Naive thymus-derived CD4-positive, alpha-beta T cell (primary cell): Measurements from ENCODE around the gene PEX16. TPM values are rescaled to one million over a fixed set of nuclear protein-coding genes. Genes with fewer than 3 reads are reported as not detected.
A peak's percentile ranks its signal among the peaks of the same experiment; 100 is the strongest.

Experiments used
- ATAC-seq: fragments of 150-1000 bp; cut with Tn5 transposase; 2 replicates; pipeline ENCODE4 v1.10.0; 2021; ENCODE audit warnings: mild to moderate bottlenecking, moderate library complexity
- CTCF ChIA-PET: fragments of 350-600 bp; sonication (Branson Sonifier 250); formaldehyde crosslinking; loops from one replicate; lab custom pipeline; 2021; ENCODE audit warnings: antibody characterized with exemption; lab: Charles Lee
- POLR2A ChIA-PET: fragments of 350-600 bp; sonication (Branson Sonifier 250); formaldehyde crosslinking; loops from one replicate; lab custom pipeline; 2021; ENCODE audit warnings: antibody characterized with exemption, inconsistent platforms; lab: Charles Lee
- DNase-seq, 9 donors: peaks; one replicate each; pipeline versions ENCODE4 v3.0.0 to v3.0.0-alpha.2; 2020 to 2022; ENCODE audit warnings: mixed read lengths in 1 of 9
- H3K27ac ChIP-seq: one replicate; pipeline ENCODE4 v1.7.0; 2013; ENCODE audit warnings: mild to moderate bottlenecking, low read depth, low read length, moderate library complexity
- H3K27me3 ChIP-seq, 2 donors: one replicate each; pipeline ENCODE4 v1.7.0; 2013; ENCODE audit warnings: low read length in 2 of 2, mild to moderate bottlenecking in 2 of 2, moderate library complexity in 2 of 2; ENCODE audit not compliant: control insufficient read depth in 2 of 2, insufficient read depth in 2 of 2
- H3K36me3 ChIP-seq, 3 experiments: 1 replicate in 2 of 3; 2 replicates in 1 of 3; pipeline ENCODE4 v1.7.0; 2013; ENCODE audit warnings: low read length in 3 of 3, mild to moderate bottlenecking in 3 of 3, moderate library complexity in 1 of 3; ENCODE audit not compliant: insufficient read depth in 3 of 3, control insufficient read depth in 2 of 3
- H3K4me1 ChIP-seq, 2 donors: one replicate each; pipeline ENCODE4 v1.7.0; 2013; ENCODE audit warnings: low read length in 2 of 2, mild to moderate bottlenecking in 2 of 2, moderate library complexity in 1 of 2; ENCODE audit not compliant: control insufficient read depth in 2 of 2, insufficient read depth in 2 of 2
- H3K4me3 ChIP-seq: 2 replicates; pipeline ENCODE4 v1.7.0; 2013; ENCODE audit warnings: mild to moderate bottlenecking, low read length
- H3K9me3 ChIP-seq, 3 experiments: 1 replicate in 2 of 3; 2 replicates in 1 of 3; pipeline ENCODE4 v1.7.0; 2013; ENCODE audit warnings: low read length in 3 of 3; ENCODE audit not compliant: control insufficient read depth in 2 of 3
- H3K27ac Mint-ChIP-seq, 9 donors: one replicate each; pipeline ENCODE4 v1.8.0; 2020 to 2022; ENCODE audit warnings: mixed read lengths in 9 of 9, mild to moderate bottlenecking in 8 of 9, moderate library complexity in 5 of 9, inconsistent platforms in 2 of 9
- H3K27me3 Mint-ChIP-seq, 5 donors: one replicate each; pipeline ENCODE4 v1.8.0; 2021 to 2022; ENCODE audit warnings: mixed read lengths in 5 of 5, mild to moderate bottlenecking in 1 of 5
- H3K36me3 Mint-ChIP-seq, 5 donors: one replicate each; pipeline ENCODE4 v1.8.0; 2020 to 2022; ENCODE audit warnings: mixed read lengths in 5 of 5, mild to moderate bottlenecking in 3 of 5, inconsistent platforms in 1 of 5
- H3K4me1 Mint-ChIP-seq, 7 donors: one replicate each; pipeline ENCODE4 v1.8.0; 2020 to 2022; ENCODE audit warnings: mixed read lengths in 7 of 7, mild to moderate bottlenecking in 3 of 7, inconsistent platforms in 1 of 7
- H3K4me3 Mint-ChIP-seq, 10 donors: one replicate each; pipeline ENCODE4 v1.8.0; 2020 to 2022; ENCODE audit warnings: mild to moderate bottlenecking in 10 of 10, mixed read lengths in 10 of 10, moderate library complexity in 6 of 10, inconsistent platforms in 2 of 10
- H3K9me3 Mint-ChIP-seq, 11 donors: one replicate each; pipeline ENCODE4 v1.8.0; 2020 to 2022; ENCODE audit warnings: mixed read lengths in 11 of 11, mild to moderate bottlenecking in 4 of 11, inconsistent platforms in 1 of 11, moderate library complexity in 1 of 11
- intact Hi-C, 2 donors: fragments of 100-400 bp; cut with micrococcal nuclease; formaldehyde crosslinking; loops; one replicate each; pipeline ENCODE4 v1.15.1; 2023
- polyA plus RNA-seq, 2 donors: library from polyadenylated mRNA; unstranded; fragments of 300-500 nt; fragmentation: Illumina TruSeq; gene quantifications; one replicate each; pipeline ENCODE4 v1.2.3, GENCODE V29; 2021
- total RNA-seq, 6 experiments: library from RNA in 5 of 6; stranded (reverse) in 5 of 6; gene quantifications; 1 replicate in 5 of 6; 2 replicates in 1 of 6; pipeline ENCODE4 v1.2.3 and lab custom pipeline; 2021 to 2026

PEX16 gene
- total and polyA plus RNA-seq, 7 experiments from 2014 or later = 48.2 to 64.3 (median 56.7) TPM

DNA sequence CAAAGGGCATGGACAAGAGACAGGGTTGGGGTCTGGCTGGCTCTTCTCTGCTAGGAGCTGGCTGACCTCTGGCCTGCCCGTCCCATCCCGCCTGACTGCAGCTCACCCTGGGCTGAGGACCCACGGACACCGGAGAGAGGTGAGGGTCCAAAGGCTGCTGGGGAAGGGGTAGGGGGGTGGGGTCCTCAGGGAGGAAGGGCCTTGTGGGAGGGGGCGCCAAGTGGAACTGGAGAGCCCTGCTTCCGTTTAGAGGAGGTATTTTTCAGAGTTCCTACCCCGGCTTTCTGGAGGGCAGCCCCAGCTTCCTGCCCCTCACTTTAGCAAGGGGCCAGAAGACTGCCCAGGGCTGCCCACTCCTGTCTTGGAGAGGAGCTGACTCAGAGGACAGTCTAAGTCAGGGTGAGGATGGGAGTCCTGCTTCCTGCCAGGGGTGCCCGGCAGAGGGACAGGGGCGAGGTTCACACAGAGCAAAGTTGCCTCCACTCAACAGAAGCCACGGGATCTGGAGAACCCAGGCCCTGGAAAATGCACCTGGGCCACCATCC is 11.9 kb upstream of the PEX16 start:
- ChIA-PET POLR2A (interaction anchor here (4.1 kb wide), 1 partner anchor 11 kb away, joined by 26 read pairs; the partner anchor contains the start of gene PEX16), CTCF (interaction anchor here (1.1 kb wide), 1 partner anchor 12 kb away, joined by 3 read pairs; the partner anchor contains the start of gene PEX16)
- Histone ChIP-seq H3K4me1 (peaks cover 27 to 32% of the 10 kb centered on the region in 2 donors), H3K27me3 (no peaks in the 10 kb centered on the region), H3K36me3 (peaks cover 0 to 26% (median 9%) of the 10 kb centered on the region in 3 experiments), H3K9me3 (no peaks in the 10 kb centered on the region), H3K4me3 (peak overlapping the region; percentile 33), H3K27ac (peak overlapping the region; percentile 47)
- peak overlapping the region; percentile 72 to 96 (median 91) for H3K27ac Mint-ChIP-seq
- peaks cover 0 to 4% (median 0%) of the 10 kb centered on the region in 5 donors for H3K27me3 Mint-ChIP-seq
- intact Hi-C loops = loop anchor here in 1 of 2 donors (1.0 kb wide), 1 partner anchor 11 kb away; no protein-coding TSS in a partner anchor
- peaks cover 0 to 8% (median 0%) of the 10 kb centered on the region in 5 donors for H3K36me3 Mint-ChIP-seq
- H3K4me3 Mint-ChIP-seq = peak overlapping the region; percentile 25 to 89 (median 74)
- ATAC-seq (peak; percentile 26), DNase-seq (no peak)
- peaks cover 20 to 40% (median 24%) of the 10 kb centered on the region in 7 donors for H3K4me1 Mint-ChIP-seq
- no peaks in the 10 kb centered on the region for H3K9me3 Mint-ChIP-seq

DNA sequence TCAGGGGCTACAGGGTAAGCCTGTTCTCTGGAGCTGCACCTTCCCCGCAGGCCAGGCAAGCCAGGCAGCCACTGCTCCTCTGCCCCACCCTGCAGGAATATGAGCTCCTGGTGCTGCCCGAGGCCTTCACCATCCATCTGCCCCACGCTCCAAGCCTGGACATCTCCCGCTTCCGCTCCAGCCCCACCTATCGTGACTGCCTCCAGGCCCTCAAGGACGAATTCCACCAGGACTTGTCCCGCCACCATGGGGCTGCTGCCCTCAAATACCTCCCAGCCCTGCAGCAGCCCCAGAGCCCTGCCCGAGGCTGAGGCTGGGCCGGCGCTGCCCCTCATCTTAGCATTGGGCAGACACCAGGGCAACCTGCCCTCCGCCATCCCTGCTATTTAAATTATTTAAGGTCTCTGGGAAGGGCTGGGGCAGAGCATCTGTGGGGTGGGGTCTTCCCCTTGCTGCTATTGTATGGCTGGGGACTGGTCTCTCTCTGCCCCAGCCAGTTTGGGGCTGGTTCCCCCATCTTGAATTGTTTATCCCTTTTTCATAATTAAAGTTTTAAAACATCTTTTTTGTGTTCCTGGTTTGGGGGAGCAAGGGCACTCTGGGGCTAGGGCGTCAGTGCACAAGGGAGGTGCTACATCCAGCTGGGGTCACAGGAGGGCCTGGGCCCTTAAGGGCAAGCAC is 11.0 kb upstream of the PEX16 start:
- ATAC-seq = no peak
- H3K27ac Mint-ChIP-seq = peak overlapping the region in 2 of 9 donors; percentile 8 to 46
- POLR2A ChIA-PET = interaction anchor here (4.1 kb wide), 1 partner anchor 10 kb away, joined by 26 read pairs; the partner anchor contains the start of gene PEX16
- no peak overlapping the region for H3K4me3 Mint-ChIP-seq
- CTCF ChIA-PET = no interaction called here
- no peak overlapping the region for H3K4me3 ChIP-seq
- intact Hi-C loops = no loop called here
- DNase-seq = no peak
- H3K27me3 ChIP-seq = no peaks in the 10 kb centered on the region
- H3K27me3 Mint-ChIP-seq = peaks cover 0 to 11% (median 0%) of the 10 kb centered on the region in 5 donors
- H3K9me3 ChIP-seq = no peaks in the 10 kb centered on the region
- peaks cover 0 to 17% (median 6%) of the 10 kb centered on the region in 3 experiments for H3K36me3 ChIP-seq
- peaks cover 25 to 46% (median 30%) of the 10 kb centered on the region in 7 donors for H3K4me1 Mint-ChIP-seq
- H3K36me3 Mint-ChIP-seq = peaks cover 0 to 8% (median 0%) of the 10 kb centered on the region in 5 donors
- H3K4me1 ChIP-seq = peaks cover 27 to 32% of the 10 kb centered on the region in 2 donors
- H3K27ac ChIP-seq = no peak overlapping the region
- no peaks in the 10 kb centered on the region for H3K9me3 Mint-ChIP-seq

DNA sequence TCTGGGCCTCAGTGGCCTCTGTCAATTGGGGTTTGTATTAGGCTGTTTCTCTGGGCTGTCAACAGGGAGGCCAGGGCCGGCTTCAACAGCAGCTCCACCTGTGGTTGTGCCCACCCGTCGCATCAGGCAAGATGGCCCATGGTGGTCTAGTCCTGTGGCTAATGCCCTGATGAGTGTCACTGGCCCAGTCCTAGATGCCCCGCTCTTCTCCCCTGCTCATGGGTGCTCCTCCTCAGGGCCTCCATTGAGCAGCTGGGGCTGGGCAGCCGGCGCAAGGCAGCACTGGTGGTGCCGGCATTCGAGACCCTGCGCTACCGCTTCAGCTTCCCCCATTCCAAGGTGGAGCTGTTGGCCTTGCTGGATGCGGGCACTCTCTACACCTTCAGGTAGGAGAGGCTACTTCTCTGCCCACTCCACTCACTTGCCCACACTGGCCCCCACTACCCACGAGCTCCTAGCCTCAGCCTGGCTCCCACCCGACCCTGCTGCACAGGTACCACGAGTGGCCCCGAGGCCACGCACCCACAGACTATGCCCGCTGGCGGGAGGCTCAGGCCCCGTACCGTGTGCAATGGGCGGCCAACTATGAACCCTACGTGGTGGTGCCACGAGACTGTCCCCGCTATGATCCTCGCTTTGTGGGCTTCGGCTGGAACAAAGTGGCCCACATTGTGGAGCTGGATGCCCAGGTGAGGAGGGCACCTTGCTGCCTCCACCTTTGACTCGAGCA is 10.2 kb upstream of the PEX16 start:
- ATAC-seq = no peak
- Mint-ChIP-seq H3K4me1 (peaks cover 28 to 46% (median 30%) of the 10 kb centered on the region in 7 donors), H3K9me3 (no peaks in the 10 kb centered on the region), H3K27me3 (peaks cover 0 to 16% (median 0%) of the 10 kb centered on the region in 5 donors), H3K36me3 (peaks cover 0 to 8% (median 0%) of the 10 kb centered on the region in 5 donors), H3K4me3 (no peak overlapping the region), H3K27ac (peak overlapping the region in 3 of 9 donors; percentile 5 to 56 (median 8))
- no peaks in the 10 kb centered on the region for H3K27me3 ChIP-seq
- ChIA-PET CTCF (no interaction called here), POLR2A (interaction anchor here (4.1 kb wide), 1 partner anchor 9 kb away, joined by 26 read pairs; the partner anchor contains the start of gene PEX16)
- H3K27ac ChIP-seq = no peak overlapping the region
- no peak overlapping the region for H3K4me3 ChIP-seq
- intact Hi-C loops = no loop called here
- H3K36me3 ChIP-seq = peaks cover 0 to 9% (median 5%) of the 10 kb centered on the region in 3 experiments
- no peak for DNase-seq
- peaks cover 27 to 32% of the 10 kb centered on the region in 2 donors for H3K4me1 ChIP-seq
- H3K9me3 ChIP-seq = no peaks in the 10 kb centered on the region

DNA sequence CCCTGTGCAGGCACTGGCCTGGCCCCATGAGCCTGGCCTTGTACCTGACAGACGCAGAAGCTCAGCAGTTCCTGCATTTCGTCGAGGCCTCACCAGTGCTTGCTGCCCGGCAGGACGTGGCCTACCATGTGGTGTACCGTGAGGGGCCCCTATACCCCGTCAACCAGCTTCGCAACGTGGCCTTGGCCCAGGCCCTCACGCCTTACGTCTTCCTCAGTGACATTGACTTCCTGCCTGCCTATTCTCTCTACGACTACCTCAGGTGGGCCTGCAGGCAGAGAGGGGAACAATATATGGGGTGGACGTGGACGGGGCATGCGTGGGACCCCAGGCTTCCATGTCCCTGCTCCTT is 9.6 kb upstream of the PEX16 start:
- Mint-ChIP-seq H3K27ac (peak overlapping the region in 2 of 9 donors; percentile 5 to 56), H3K27me3 (peaks cover 0 to 16% (median 0%) of the 10 kb centered on the region in 5 donors), H3K9me3 (no peaks in the 10 kb centered on the region), H3K36me3 (peaks cover 0 to 8% (median 0%) of the 10 kb centered on the region in 5 donors), H3K4me3 (no peak overlapping the region), H3K4me1 (peaks cover 28 to 41% (median 30%) of the 10 kb centered on the region in 7 donors)
- ChIA-PET CTCF (interaction anchor here (0.9 kb wide), 1 partner anchor 9 kb away, joined by 3 read pairs; no protein-coding TSS in a partner anchor), POLR2A (interaction anchor here (1.2 kb wide), 1 partner anchor 9 kb away, joined by 4 read pairs; no protein-coding TSS in a partner anchor)
- no peak for ATAC-seq
- intact Hi-C loops = no loop called here
- H3K27me3 ChIP-seq = no peaks in the 10 kb centered on the region
- H3K4me1 ChIP-seq = peaks cover 27 to 32% of the 10 kb centered on the region in 2 donors
- no peaks in the 10 kb centered on the region for H3K9me3 ChIP-seq
- peaks cover 0 to 8% (median 2%) of the 10 kb centered on the region in 3 experiments for H3K36me3 ChIP-seq
- no peak overlapping the region for H3K27ac ChIP-seq
- H3K4me3 ChIP-seq = no peak overlapping the region
- DNase-seq = no peak

DNA sequence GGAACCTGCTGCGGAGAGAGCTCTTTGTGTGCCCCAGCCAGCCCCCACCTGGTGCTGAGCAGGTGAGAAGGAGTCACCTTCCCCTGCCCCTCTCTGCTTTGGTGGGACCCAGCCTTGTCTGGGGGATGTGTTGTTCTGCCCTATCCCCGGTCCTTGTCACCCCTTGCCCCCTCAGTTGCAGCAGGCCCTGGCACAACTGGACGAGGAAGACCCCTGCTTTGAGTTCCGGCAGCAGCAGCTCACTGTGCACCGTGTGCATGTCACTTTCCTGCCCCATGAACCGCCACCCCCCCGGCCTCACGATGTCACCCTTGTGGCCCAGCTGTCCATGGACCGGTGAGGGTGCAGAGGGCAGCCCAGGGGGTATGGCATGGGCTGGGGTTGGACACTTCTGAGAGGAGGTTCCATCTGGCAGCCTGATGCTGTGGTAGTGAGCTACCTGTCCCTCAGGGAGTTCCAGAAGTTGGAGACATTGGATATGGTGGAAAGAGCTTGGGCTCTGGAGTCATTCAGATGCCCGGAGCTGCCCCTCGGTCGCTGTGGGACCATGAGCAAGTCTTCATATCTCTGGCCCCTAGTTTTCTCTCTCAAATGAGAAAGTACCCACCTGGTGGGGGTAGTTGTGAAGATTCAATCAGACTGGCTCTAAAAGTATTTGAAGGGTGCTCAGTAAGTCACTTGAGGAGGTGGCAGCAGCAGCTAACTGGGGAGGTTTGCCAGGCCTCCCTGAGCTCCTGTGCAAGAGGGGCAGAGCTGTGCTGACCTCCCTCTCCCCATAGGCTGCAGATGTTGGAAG is 9.1 kb upstream of the PEX16 start:
- no peak overlapping the region for H3K27ac ChIP-seq
- POLR2A ChIA-PET = interaction anchor here (1.2 kb wide), 1 partner anchor 9 kb away, joined by 4 read pairs; no protein-coding TSS in a partner anchor
- Mint-ChIP-seq H3K9me3 (no peaks in the 10 kb centered on the region), H3K36me3 (peaks cover 0 to 8% (median 0%) of the 10 kb centered on the region in 5 donors), H3K4me1 (peaks cover 28 to 38% (median 30%) of the 10 kb centered on the region in 7 donors), H3K27ac (peak overlapping the region in 1 of 9 donors; percentile 12), H3K4me3 (no peak overlapping the region), H3K27me3 (peaks cover 0 to 17% (median 0%) of the 10 kb centered on the region in 5 donors)
- H3K4me3 ChIP-seq = no peak overlapping the region
- peaks cover 0 to 2% (median 0%) of the 10 kb centered on the region in 3 experiments for H3K36me3 ChIP-seq
- H3K4me1 ChIP-seq = peaks cover 24 to 31% of the 10 kb centered on the region in 2 donors
- no peaks in the 10 kb centered on the region for H3K9me3 ChIP-seq
- no peak for ATAC-seq
- intact Hi-C loops = no loop called here
- H3K27me3 ChIP-seq = no peaks in the 10 kb centered on the region
- no peak for DNase-seq
- CTCF ChIA-PET = interaction anchor here (0.9 kb wide), 1 partner anchor 8 kb away, joined by 3 read pairs; no protein-coding TSS in a partner anchor
